HEK293T (cell line): Measurements from ENCODE around the gene RHBDD1.

Experiments
- ARNT ChIP-seq: fragments of 450-650 bp; IDR thresholded peaks from 2 replicates; pipeline ENCODE4 v1.6.1; 2017; ENCODE audit warnings: mild to moderate bottlenecking
- CTBP1 ChIP-seq: fragments of 450-650 bp; IDR thresholded peaks from 2 replicates; pipeline ENCODE4 v1.6.1; 2016; ENCODE audit warnings: borderline replicate concordance
- ELF4 ChIP-seq: fragments of 450-650 bp; IDR thresholded peaks from 2 replicates; pipeline ENCODE4 v1.6.1; 2017; ENCODE audit warnings: antibody characterized with exemption
- FOXM1 ChIP-seq: fragments of 450-650 bp; IDR thresholded peaks from 2 replicates; pipeline ENCODE4 v1.6.1; 2017; ENCODE audit warnings: mild to moderate bottlenecking, borderline replicate concordance
- L3MBTL2 ChIP-seq: fragments of 450-650 bp; conservative IDR thresholded peaks from 2 replicates; pipeline ENCODE4 v1.6.1; 2016; ENCODE audit warnings: mild to moderate bottlenecking
- SP1 ChIP-seq: fragments of 450-650 bp; IDR thresholded peaks from 2 replicates; pipeline ENCODE4 v1.6.1; 2017
- SUZ12 ChIP-seq: fragments of 450-650 bp; IDR thresholded peaks from 2 replicates; pipeline ENCODE4 v1.6.1; 2016; ENCODE audit warnings: mild to moderate bottlenecking

DNA sequence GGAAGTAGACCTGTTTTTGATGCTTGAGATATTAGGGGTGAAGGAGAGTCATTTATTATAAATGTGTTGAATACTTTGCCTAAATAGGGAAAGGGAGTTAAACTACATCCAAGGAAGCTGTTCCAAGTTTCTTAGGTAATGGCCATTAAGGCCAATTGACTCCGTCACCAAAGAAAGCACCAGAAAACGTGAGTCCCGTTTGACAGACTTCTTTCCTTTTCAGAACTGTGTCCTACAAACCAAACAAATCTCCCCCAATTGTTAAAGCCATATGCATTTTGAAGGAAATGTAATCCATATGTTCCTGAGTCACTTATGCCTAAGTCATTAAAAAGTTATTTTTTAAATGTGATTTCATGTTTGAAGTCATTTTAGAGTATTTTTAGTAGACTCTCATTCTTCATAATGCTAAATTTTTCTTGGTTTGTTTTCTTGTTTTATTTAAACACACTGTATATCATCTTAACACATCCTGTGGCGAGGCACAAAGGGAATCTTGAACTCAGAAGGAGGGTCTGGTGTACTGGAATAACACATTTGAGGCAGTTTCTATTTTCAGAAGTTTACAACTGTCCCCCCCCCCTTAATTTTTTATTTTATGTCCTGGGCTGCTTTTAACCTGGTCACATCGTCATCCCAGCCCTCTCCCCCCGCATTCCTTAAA is 133.7 kb downstream of the RHBDD1 start:
- TF ChIP-seq L3MBTL2 (no peak), SP1 (no peak), SUZ12 (no peak), ELF4 (no peak), ARNT (no peak), FOXM1 (no peak), CTBP1 (no peak)
